AG04450 (cell line): ENCODE results near the gene EVI5L. TPM values are rescaled to one million over a fixed set of nuclear protein-coding genes. Genes with fewer than 3 reads are reported as not detected.

Source experiments
- CTCF ChIA-PET: fragments of 300-600, 350-600 bp; formaldehyde crosslinking; extraction: SDS; loops from one replicate; lab custom pipeline; 2022; ENCODE audit warnings: antibody characterized with exemption, inconsistent platforms; lab: Charles Lee
- POLR2A ChIA-PET: fragments of 350-600 bp; formaldehyde crosslinking; extraction: SDS; loops from one replicate; lab custom pipeline; 2021; ENCODE audit warnings: antibody characterized with exemption, inconsistent platforms; lab: Yijun Ruan, JAX
- DNase-seq: peaks from one replicate; pipeline ENCODE4 v3.0.0-alpha.2; 2011; ENCODE audit warnings: low read depth, low spot score
- H3K27ac ChIP-seq: one replicate; pipeline ENCODE4 v1.5.1; 2012; ENCODE audit warnings: low read depth, low read length, control low read depth
- H3K27me3 ChIP-seq: one replicate; pipeline ENCODE4 v1.6.0; 2012; ENCODE audit warnings: low read length; ENCODE audit not compliant: control insufficient read depth, insufficient read depth
- H3K4me3 ChIP-seq: 2 replicates; pipeline ENCODE4 v1.5.1; 2011; ENCODE audit warnings: mild to moderate bottlenecking, low read depth, low read length, control low read depth
- H3K9me3 ChIP-seq: 2 replicates; pipeline ENCODE4 v1.5.1; 2012; ENCODE audit warnings: low read length; ENCODE audit not compliant: control insufficient read depth, insufficient read depth
- polyA plus RNA-seq: library from polyadenylated mRNA; depleted of rRNA; stranded (reverse); fragments of >200 nt; gene quantifications from 2 replicates; pipeline ENCODE4 v1.2.3, GENCODE V29; 2011
- TF ChIP-seq, protein P1 (sequence below): IDR thresholded peaks from 2 replicates; pipeline ENCODE4 v1.5.1; 2011; ENCODE audit warnings: low read depth, low read length, control low read depth, inconsistent platforms

EVI5L gene
- polyA plus RNA-seq, 1 experiment, result 6.7 TPM

DNA sequence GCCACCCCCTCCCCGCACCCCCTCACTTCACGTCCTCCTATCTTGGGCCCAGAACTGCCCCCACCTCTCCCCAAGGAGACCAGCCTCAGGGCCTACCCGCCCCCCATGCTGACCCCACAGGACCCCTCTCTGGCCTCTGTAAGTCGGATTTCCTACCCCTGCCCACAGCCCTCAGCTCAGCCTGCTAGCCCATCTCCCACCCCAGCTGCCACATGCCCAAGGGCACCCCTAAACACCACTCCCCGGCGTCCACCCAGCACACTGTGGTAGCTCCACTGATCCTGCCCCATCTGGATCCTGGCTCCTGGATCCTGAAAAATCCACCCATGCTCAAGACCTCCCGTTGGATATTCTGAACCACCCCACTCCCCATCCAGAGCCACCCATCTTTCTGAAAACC lies 805 bp downstream of the EVI5L start:
- POLR2A ChIA-PET, result no interaction called here
- TF ChIP-seq, protein P1, sequence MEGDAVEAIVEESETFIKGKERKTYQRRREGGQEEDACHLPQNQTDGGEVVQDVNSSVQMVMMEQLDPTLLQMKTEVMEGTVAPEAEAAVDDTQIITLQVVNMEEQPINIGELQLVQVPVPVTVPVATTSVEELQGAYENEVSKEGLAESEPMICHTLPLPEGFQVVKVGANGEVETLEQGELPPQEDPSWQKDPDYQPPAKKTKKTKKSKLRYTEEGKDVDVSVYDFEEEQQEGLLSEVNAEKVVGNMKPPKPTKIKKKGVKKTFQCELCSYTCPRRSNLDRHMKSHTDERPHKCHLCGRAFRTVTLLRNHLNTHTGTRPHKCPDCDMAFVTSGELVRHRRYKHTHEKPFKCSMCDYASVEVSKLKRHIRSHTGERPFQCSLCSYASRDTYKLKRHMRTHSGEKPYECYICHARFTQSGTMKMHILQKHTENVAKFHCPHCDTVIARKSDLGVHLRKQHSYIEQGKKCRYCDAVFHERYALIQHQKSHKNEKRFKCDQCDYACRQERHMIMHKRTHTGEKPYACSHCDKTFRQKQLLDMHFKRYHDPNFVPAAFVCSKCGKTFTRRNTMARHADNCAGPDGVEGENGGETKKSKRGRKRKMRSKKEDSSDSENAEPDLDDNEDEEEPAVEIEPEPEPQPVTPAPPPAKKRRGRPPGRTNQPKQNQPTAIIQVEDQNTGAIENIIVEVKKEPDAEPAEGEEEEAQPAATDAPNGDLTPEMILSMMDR, result no peak
- DNase-seq, result no peak
- CTCF ChIA-PET, result interaction anchor here (1.3 to 2.8 kb wide), 2 partner anchors 22 to 263 kb away, joined by 5 to 13 read pairs; no protein-coding TSS in a partner anchor
- H3K9me3 ChIP-seq, result no peaks in the 10 kb centered on the region; the same call in 1 of the 2 replicates
- peaks cover 4% of the 10 kb centered on the region for H3K27me3 ChIP-seq
- H3K27ac ChIP-seq, result no peak overlapping the region
- H3K4me3 ChIP-seq, result peak overlapping the region; percentile 72

DNA sequence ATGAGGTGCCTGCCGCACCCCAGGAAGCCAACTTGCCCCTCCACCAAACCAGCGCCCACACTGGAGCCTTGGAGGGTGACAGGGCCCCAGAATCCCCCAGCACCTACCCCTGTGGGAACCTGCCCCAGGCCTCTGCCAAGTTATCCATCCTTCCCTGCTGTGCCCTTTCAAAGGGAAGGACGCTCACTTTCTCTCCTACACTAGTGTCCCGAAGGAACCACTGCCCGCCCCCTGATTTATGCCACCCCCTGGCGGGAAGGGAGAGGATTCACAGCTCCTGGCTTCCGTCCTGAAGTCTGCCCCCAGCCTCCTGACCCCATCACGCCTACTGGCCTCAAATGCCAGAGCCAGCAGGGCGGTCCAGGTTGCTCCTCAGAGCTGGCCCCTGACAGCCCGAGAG lies 1.4 kb downstream of the EVI5L start:
- Histone ChIP-seq H3K9me3 (no peaks in the 10 kb centered on the region; the same call in 1 of the 2 replicates), H3K4me3 (peak overlapping the region; percentile 7; the same call in 1 of the 2 replicates), H3K27ac (no peak overlapping the region), H3K27me3 (peaks cover 4% of the 10 kb centered on the region)
- no peak for DNase-seq
- ChIA-PET CTCF (interaction anchor here (0.5 to 2.8 kb wide), 6 partner anchors 10 to 1337 kb away, joined by 3 to 13 read pairs (median 4); partner anchors contain the start of gene TRAPPC5), POLR2A (interaction anchor here (0.6 kb wide), 1 partner anchor 1706 kb away, joined by 4 read pairs; no protein-coding TSS in a partner anchor)
- TF ChIP-seq, protein P1, result peak; percentile 48

DNA sequence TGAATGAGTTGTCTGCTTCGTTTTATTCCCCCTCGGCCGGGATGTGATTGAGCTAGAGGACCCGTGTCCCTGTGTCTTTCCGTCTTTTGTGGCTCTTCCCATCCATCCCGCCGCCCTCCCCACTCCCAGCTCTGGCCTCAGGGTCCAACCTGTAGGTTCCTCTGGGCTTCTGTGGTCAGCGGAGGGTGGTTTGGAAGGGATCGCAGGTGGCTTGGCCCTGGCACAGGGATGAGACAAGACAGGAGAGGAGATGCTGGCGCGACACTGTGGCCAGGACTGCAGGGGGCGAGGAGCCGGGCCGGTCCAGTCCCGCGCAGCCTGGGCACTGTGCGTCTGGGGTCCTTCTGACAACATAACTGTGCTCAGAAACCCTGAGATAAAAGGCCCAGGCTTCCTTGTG lies 2.0 kb downstream of the EVI5L start:
- TF ChIP-seq, protein P1, result no peak
- no peak for DNase-seq
- Histone ChIP-seq H3K27me3 (peaks cover 4% of the 10 kb centered on the region), H3K9me3 (no peaks in the 10 kb centered on the region; the same call in 1 of the 2 replicates), H3K4me3 (no peak overlapping the region), H3K27ac (no peak overlapping the region)
- POLR2A ChIA-PET, result interaction anchor here (0.6 kb wide), 1 partner anchor 1706 kb away, joined by 4 read pairs; no protein-coding TSS in a partner anchor
- CTCF ChIA-PET, result interaction anchor here (0.5 to 2.8 kb wide), 6 partner anchors 11 to 1336 kb away, joined by 3 to 13 read pairs (median 4); partner anchors contain the start of gene TRAPPC5

DNA sequence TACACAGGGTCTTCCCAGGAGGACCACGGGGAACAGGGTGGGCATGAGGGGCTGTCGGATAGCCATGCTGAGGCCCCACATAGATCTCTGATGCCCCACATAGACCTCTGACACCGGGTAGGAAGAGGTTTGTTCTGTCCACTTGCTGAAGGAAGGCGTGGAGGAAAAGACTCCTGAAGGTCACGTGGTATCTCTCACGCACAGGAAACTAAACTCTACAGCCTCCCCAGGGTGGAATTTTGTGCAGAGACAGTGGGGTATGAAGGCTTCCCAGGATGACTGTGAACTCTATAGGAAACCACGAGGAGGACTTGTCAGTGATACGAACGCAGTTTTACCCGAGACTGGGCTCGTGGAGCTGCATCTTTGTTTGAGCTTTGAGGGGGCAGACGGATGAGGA lies 2.8 kb downstream of the EVI5L start:
- POLR2A ChIA-PET, result no interaction called here
- Histone ChIP-seq H3K9me3 (no peaks in the 10 kb centered on the region; the same call in 1 of the 2 replicates), H3K4me3 (no peak overlapping the region), H3K27ac (no peak overlapping the region), H3K27me3 (peaks cover 2% of the 10 kb centered on the region)
- CTCF ChIA-PET, result interaction anchor here (0.9 to 2.8 kb wide), 3 partner anchors 12 to 37 kb away, joined by 3 to 13 read pairs (median 4); no protein-coding TSS in a partner anchor
- no peak for DNase-seq
- TF ChIP-seq, protein P1, result no peak
